ENCODE data around the gene KRT14.
"Not testable (repeated sequence)": the region's sequence is repeated elsewhere in the genome, so short reads cannot be mapped to it uniquely, and the experiment has no call there.

Gene KRT14

GRCh38 chr17:41576740-41577139 is 10.0 kb downstream of the KRT14 start:
- FAIRE-seq = not testable (repeated sequence)

- FAIRE-seq = no peak
These were observed 11.4 kb downstream of the KRT14 start for GRCh38 chr17:41575336-41575735.

- FAIRE-seq = no peak
These were observed 14.9 kb downstream of the KRT14 start, which contains the start of gene KRT9 for GRCh38 chr17:41571561-41572434. Gene KRT9 (minus strand): TSS chr17:41572059. CDS start chr17:41571992, 67 bp downstream.

GRCh38 chr17:41567317-41567716 is 19.4 kb downstream of the KRT14 start:
- no peak for FAIRE-seq

GRCh38 chr17:41565338-41565737 is 21.4 kb downstream of the KRT14 start:
- no peak for FAIRE-seq

- FAIRE-seq = no peak
These were observed 23.0 kb downstream of the KRT14 start for GRCh38 chr17:41563607-41564170.

GRCh38 chr17:41561554-41561953 is 25.1 kb downstream of the KRT14 start:
- no peak for FAIRE-seq

GRCh38 chr17:41559548-41559947 is 27.1 kb downstream of the KRT14 start:
- FAIRE-seq = no peak

GRCh38 chr17:41556931-41557330 is 29.8 kb downstream of the KRT14 start:
- no peak for FAIRE-seq

GRCh38 chr17:41556306-41556705 is 30.4 kb downstream of the KRT14 start:
- FAIRE-seq = no peak

GRCh38 chr17:41555105-41555887 is 31.4 kb downstream of the KRT14 start:
- no peak for FAIRE-seq

GRCh38 chr17:41553987-41554680 is 32.6 kb downstream of the KRT14 start:
- FAIRE-seq = no peak

- FAIRE-seq = no peak
These were observed 33.5 kb downstream of the KRT14 start for GRCh38 chr17:41553176-41553575.

- no peak for FAIRE-seq
These were observed 34.2 kb downstream of the KRT14 start for GRCh38 chr17:41552455-41552854.

GRCh38 chr17:41551365-41551764 is 35.3 kb downstream of the KRT14 start:
- FAIRE-seq = no peak

GRCh38 chr17:41549596-41550039 is 37.1 kb downstream of the KRT14 start:
- FAIRE-seq = no peak

- peak; percentile 77 for FAIRE-seq
These were observed 37.7 kb downstream of the KRT14 start for GRCh38 chr17:41548844-41549595.

- no peak for FAIRE-seq
These were observed 38.5 kb downstream of the KRT14 start for GRCh38 chr17:41547921-41548843.

- no peak for FAIRE-seq
These were observed 39.3 kb downstream of the KRT14 start for GRCh38 chr17:41547378-41547841.

GRCh38 chr17:41546819-41547218 is 39.9 kb downstream of the KRT14 start:
- no peak for FAIRE-seq
